Stimulated activated CD4-positive, alpha-beta T cell treated with anti-CD3 and anti-CD28 coated beads, Interleukin-12 subunit alpha, Interleukin-12 subunit beta, amount 100 ng/mL, for 48 hours (primary cell): ENCODE data around the gene TTYH1.
A peak's percentile ranks its signal among the peaks of the same experiment; 100 is the strongest.

Source experiments
- DNase-seq, 3 donors: peaks; one replicate each; pipeline ENCODE4 v3.0.0-alpha.2; 2020; ENCODE audit warnings: low read depth in 2 of 3, low spot score in 1 of 3

Gene TTYH1

GRCh38 chr19:54421521-54421920 is 6.3 kb downstream of the TTYH1 start:
- DNase-seq: no peak

- DNase-seq: no peak
Observed at GRCh38 chr19:54422136-54422535, 6.9 kb downstream of the TTYH1 start.

- DNase-seq: no peak
Observed at GRCh38 chr19:54424201-54424600, 8.9 kb downstream of the TTYH1 start.

- DNase-seq: no peak
Observed at GRCh38 chr19:54424660-54425381, 9.6 kb downstream of the TTYH1 start.

GRCh38 chr19:54425382-54425723 is 10.1 kb downstream of the TTYH1 start:
- no peak for DNase-seq

GRCh38 chr19:54426291-54426931 is 11.1 kb downstream of the TTYH1 start:
- no peak for DNase-seq

GRCh38 chr19:54427586-54427985 is 12.3 kb downstream of the TTYH1 start:
- DNase-seq: no peak

- DNase-seq: no peak
Observed at GRCh38 chr19:54428323-54429175, 13.3 kb downstream of the TTYH1 start.

- no peak for DNase-seq
Observed at GRCh38 chr19:54429176-54429495, 13.9 kb downstream of the TTYH1 start.

- no peak for DNase-seq
Observed at GRCh38 chr19:54429545-54430227, 14.4 kb downstream of the TTYH1 start.

GRCh38 chr19:54430306-54431254 is 15.3 kb downstream of the TTYH1 start:
- peak in 2 of 3 donors; percentile 24 to 55 for DNase-seq

GRCh38 chr19:54431255-54431838 is 16.1 kb downstream of the TTYH1 start:
- DNase-seq: no peak

- DNase-seq: no peak
Observed at GRCh38 chr19:54432144-54432738, 17.0 kb downstream of the TTYH1 start.

- no peak for DNase-seq
Observed at GRCh38 chr19:54433697-54434096, 18.4 kb downstream of the TTYH1 start.

- DNase-seq: no peak
Observed at GRCh38 chr19:54434112-54434872, 19.0 kb downstream of the TTYH1 start.

GRCh38 chr19:54434873-54435214 is 19.6 kb downstream of the TTYH1 start:
- DNase-seq: no peak

GRCh38 chr19:54435551-54436016 is 20.3 kb downstream of the TTYH1 start:
- no peak for DNase-seq

- DNase-seq: no peak
Observed at GRCh38 chr19:54436031-54436523, 20.8 kb downstream of the TTYH1 start.
